ENCODE data around the gene ARMH3. TPM values are rescaled to one million over a fixed set of nuclear protein-coding genes. Genes with fewer than 3 reads are reported as not detected.
A peak's percentile ranks its signal among the peaks of the same experiment; 100 is the strongest.

The ARMH3 gene
- total RNA-seq, 1 experiment from 2014 or later: 12.8 TPM

- H3K27ac ChIP-seq: no peak overlapping the region
- DNase-seq: no peak
- intact Hi-C loops (cut with micrococcal nuclease; ENCODE audit: unreplicated experiment): no loop called here
- no peak for TF ChIP-seq EZH2 (IDR thresholded peaks at IDR 0.05; ENCODE audit: low read depth)
- TF ChIP-seq, protein P1, sequence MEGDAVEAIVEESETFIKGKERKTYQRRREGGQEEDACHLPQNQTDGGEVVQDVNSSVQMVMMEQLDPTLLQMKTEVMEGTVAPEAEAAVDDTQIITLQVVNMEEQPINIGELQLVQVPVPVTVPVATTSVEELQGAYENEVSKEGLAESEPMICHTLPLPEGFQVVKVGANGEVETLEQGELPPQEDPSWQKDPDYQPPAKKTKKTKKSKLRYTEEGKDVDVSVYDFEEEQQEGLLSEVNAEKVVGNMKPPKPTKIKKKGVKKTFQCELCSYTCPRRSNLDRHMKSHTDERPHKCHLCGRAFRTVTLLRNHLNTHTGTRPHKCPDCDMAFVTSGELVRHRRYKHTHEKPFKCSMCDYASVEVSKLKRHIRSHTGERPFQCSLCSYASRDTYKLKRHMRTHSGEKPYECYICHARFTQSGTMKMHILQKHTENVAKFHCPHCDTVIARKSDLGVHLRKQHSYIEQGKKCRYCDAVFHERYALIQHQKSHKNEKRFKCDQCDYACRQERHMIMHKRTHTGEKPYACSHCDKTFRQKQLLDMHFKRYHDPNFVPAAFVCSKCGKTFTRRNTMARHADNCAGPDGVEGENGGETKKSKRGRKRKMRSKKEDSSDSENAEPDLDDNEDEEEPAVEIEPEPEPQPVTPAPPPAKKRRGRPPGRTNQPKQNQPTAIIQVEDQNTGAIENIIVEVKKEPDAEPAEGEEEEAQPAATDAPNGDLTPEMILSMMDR (conservative IDR thresholded peaks at IDR 0.05): no peak
- no peaks in the 10 kb centered on the region for H4K20me1 ChIP-seq (ENCODE audit: insufficient read depth)
- H3K79me2 ChIP-seq (ENCODE audit: low read depth): no peaks in the 10 kb centered on the region
- no peaks in the 10 kb centered on the region for H3K9me2 ChIP-seq (ENCODE audit: insufficient read depth)
- H3K4me3 ChIP-seq: no peak overlapping the region
- no peaks in the 10 kb centered on the region for H3K4me1 ChIP-seq (replicated peaks; ENCODE audit: insufficient read depth)
- POLR2A ChIA-PET (ENCODE audit: unreplicated experiment): interaction anchor here (0.6 kb wide), 1 partner anchor 159 kb away, joined by 3 read pairs; no protein-coding TSS in a partner anchor
- no peak overlapping the region for H2AFZ ChIP-seq
- CTCF ChIA-PET: no interaction called here
- no peak overlapping the region for H3K4me2 ChIP-seq
- no peaks in the 10 kb centered on the region for H3F3A ChIP-seq (ENCODE audit: insufficient read depth, low read depth)
- no peaks in the 10 kb centered on the region for H3K27me3 ChIP-seq (ENCODE audit: insufficient read depth, low read depth)
- BruUV-seq (replicated peaks): no TSS peak
- no peaks in the 10 kb centered on the region for H3K9me3 ChIP-seq (ENCODE audit: insufficient read depth, low read depth)
- no peaks in the 10 kb centered on the region for H3K36me3 ChIP-seq (ENCODE audit: low read depth)
Observed at GRCh38 chr10:101892782-101893391, 163.1 kb downstream of the ARMH3 start.

DNA sequence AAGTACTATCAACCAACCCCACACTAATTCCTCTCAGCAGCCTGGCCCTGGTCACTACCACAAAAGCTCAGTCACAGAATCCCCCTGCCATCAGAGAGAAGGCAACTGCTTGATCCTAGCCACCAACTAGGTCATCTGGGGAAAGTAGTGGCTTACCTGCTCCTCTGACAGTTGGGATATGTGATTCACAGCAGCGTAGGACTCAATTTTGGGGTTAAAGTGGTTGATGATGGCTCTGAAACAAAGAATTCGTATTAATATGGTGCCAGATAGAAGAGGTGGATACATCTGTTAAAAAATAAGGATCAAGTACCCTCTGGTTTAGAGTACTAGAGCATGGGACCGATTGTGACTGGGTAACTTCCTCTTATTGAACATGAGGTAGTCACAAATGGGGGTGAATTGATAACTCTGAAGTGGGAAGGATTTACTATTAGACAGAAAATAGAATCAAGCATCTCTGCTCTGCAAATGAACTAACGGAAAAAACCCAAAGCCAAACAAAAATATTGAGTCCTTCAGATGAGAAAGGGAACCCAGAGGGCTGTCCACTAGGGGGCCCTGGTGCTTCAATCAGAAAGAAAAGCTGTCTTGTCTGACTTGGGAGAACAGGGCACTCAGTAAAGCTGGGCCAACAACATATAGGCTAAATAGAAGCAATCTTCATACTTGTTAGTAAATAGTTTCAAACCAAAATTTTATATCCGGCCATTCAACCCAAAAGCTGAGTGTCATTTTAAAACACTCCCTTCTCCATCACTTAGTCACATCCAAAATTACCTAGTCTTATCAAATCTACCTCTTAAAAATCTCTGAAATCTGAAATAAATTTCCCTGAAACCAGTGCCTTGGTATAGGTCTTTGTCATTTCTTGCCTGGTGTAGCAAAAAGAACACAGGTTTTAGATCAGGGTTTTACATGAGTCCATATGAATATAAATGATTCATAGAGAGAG, 166.4 kb downstream of the ARMH3 start:
- DNase-seq: peak; percentile 43 to 48
- Histone ChIP-seq H3K36me3 (ENCODE audit: low read depth) (no peaks in the 10 kb centered on the region), H3K27ac (no peak overlapping the region), H3K4me3 (no peak overlapping the region), H3K4me2 (no peak overlapping the region), H3F3A (ENCODE audit: insufficient read depth, low read depth) (no peaks in the 10 kb centered on the region), H3K9me2 (ENCODE audit: insufficient read depth) (no peaks in the 10 kb centered on the region), H4K20me1 (ENCODE audit: insufficient read depth) (no peaks in the 10 kb centered on the region), H3K4me1 (replicated peaks; ENCODE audit: insufficient read depth) (no peaks in the 10 kb centered on the region), H3K9me3 (ENCODE audit: insufficient read depth, low read depth) (no peaks in the 10 kb centered on the region), H3K79me2 (ENCODE audit: low read depth) (no peaks in the 10 kb centered on the region), H2AFZ (no peak overlapping the region), H3K27me3 (ENCODE audit: insufficient read depth, low read depth) (no peaks in the 10 kb centered on the region)
- intact Hi-C loops (cut with micrococcal nuclease; ENCODE audit: unreplicated experiment): loop anchor here (1.0 kb wide), 1 partner anchor 120 kb away; no protein-coding TSS in a partner anchor
- CTCF ChIA-PET: interaction anchor here (0.6 to 0.9 kb wide), 2 partner anchors 121 to 352 kb away, joined by 3 to 5 read pairs; no protein-coding TSS in a partner anchor
- POLR2A ChIA-PET (ENCODE audit: unreplicated experiment): interaction anchor here (0.6 kb wide), 1 partner anchor 11 kb away, joined by 3 read pairs; no protein-coding TSS in a partner anchor
- TF ChIP-seq, protein P1 (conservative IDR thresholded peaks at IDR 0.05): peak; percentile 84
- TF ChIP-seq EZH2 (IDR thresholded peaks at IDR 0.05; ENCODE audit: low read depth): no peak
- BruUV-seq (replicated peaks): no TSS peak

GRCh38 chr10:101888251-101888949, 167.6 kb downstream of the ARMH3 start:
- Histone ChIP-seq H4K20me1 (ENCODE audit: insufficient read depth) (no peaks in the 10 kb centered on the region), H3K9me2 (ENCODE audit: insufficient read depth) (no peaks in the 10 kb centered on the region), H2AFZ (no peak overlapping the region), H3K4me2 (no peak overlapping the region), H3K27me3 (ENCODE audit: insufficient read depth, low read depth) (no peaks in the 10 kb centered on the region), H3K36me3 (ENCODE audit: low read depth) (no peaks in the 10 kb centered on the region), H3K4me3 (no peak overlapping the region), H3F3A (ENCODE audit: insufficient read depth, low read depth) (no peaks in the 10 kb centered on the region), H3K27ac (no peak overlapping the region), H3K9me3 (ENCODE audit: insufficient read depth, low read depth) (no peaks in the 10 kb centered on the region), H3K79me2 (ENCODE audit: low read depth) (no peaks in the 10 kb centered on the region), H3K4me1 (replicated peaks; ENCODE audit: insufficient read depth) (no peaks in the 10 kb centered on the region)
- TF ChIP-seq, protein P1 (conservative IDR thresholded peaks at IDR 0.05): no peak
- no peak for TF ChIP-seq EZH2 (IDR thresholded peaks at IDR 0.05; ENCODE audit: low read depth)
- ChIA-PET POLR2A (ENCODE audit: unreplicated experiment) (no interaction called here), CTCF (interaction anchor here (0.6 kb wide), 2 partner anchors 399 to 694 kb away, joined by 3 read pairs; no protein-coding TSS in a partner anchor)
- intact Hi-C loops (cut with micrococcal nuclease; ENCODE audit: unreplicated experiment): no loop called here
- no TSS peak for BruUV-seq (replicated peaks)
- no peak for DNase-seq

All from PC-9 (cell line).